B cell (primary cell): ENCODE results near the gene CRELD2. TPM values are rescaled to one million over a fixed set of nuclear protein-coding genes. Genes with fewer than 3 reads are reported as not detected.

ENCODE experiments used
- ATAC-seq: fragments of 200-7000 bp; cut with Tn5 transposase; one replicate; pipeline ENCODE4 v1.10.0; 2021; ENCODE audit warnings: low read depth, mild to moderate bottlenecking, moderate number of reproducible peaks, moderate library complexity
- CTCF ChIA-PET: fragments of 350-600 bp; sonication (Branson Sonifier 250); formaldehyde crosslinking; loops from one replicate; lab custom pipeline; 2021; ENCODE audit warnings: antibody characterized with exemption, inconsistent platforms; lab: Charles Lee
- POLR2A ChIA-PET: fragments of 350-600 bp; sonication (Branson Sonifier 250); formaldehyde crosslinking; loops from one replicate; lab custom pipeline; 2021; ENCODE audit warnings: antibody characterized with exemption; lab: Charles Lee
- DNase-seq: peaks from one replicate; pipeline ENCODE4 v3.0.0; 2013
- H2AFZ ChIP-seq: 2 replicates; pipeline ENCODE4 v1.6.1; 2012; ENCODE audit warnings: mild to moderate bottlenecking, low read depth, low read length; ENCODE audit not compliant: insufficient read depth, poor library complexity, severe bottlenecking
- H3K27ac ChIP-seq, 2 donors: 1 replicate in 1 of 2; 2 replicates in 1 of 2; pipeline ENCODE4 v1.5.1; 2012 to 2013; ENCODE audit warnings: low read length in 2 of 2, mild to moderate bottlenecking in 2 of 2, moderate library complexity in 1 of 2
- H3K27me3 ChIP-seq, 4 experiments: fragments of 200-600 bp in 1 of 4; sonication (generic) in 1 of 4; replicated peaks in 1 of 4; 1 replicate in 2 of 4; 2 replicates in 2 of 4; pipeline versions ENCODE4 v1.6.1 to v1.7.0; 2013 to 2016; ENCODE audit warnings: low read length in 3 of 4, mild to moderate bottlenecking in 2 of 4, mixed read lengths in 1 of 4, moderate library complexity in 1 of 4; ENCODE audit not compliant: insufficient read depth in 4 of 4, control insufficient read depth in 3 of 4; ENCODE audit errors: control extremely low read depth in 1 of 4
- H3K36me3 ChIP-seq, 2 experiments: replicated peaks in 1 of 2; 1 replicate in 1 of 2; 2 replicates in 1 of 2; pipeline versions ENCODE4 v1.6.1 to v1.7.1; 2013; ENCODE audit warnings: low read length in 1 of 2; ENCODE audit not compliant: insufficient read depth in 2 of 2, control insufficient read depth in 1 of 2; ENCODE audit errors: control extremely low read depth in 1 of 2, extremely low read depth in 1 of 2
- H3K4me1 ChIP-seq, 2 donors: fragments of 200-600 bp in 1 of 2; sonication (generic) in 1 of 2; 1 replicate in 1 of 2; 2 replicates in 1 of 2; pipeline versions ENCODE4 v1.5.1 to v1.6.1; 2013 to 2017; ENCODE audit warnings: low read length in 2 of 2; ENCODE audit not compliant: control insufficient read depth in 2 of 2, insufficient read depth in 2 of 2
- H3K4me2 ChIP-seq: replicated peaks from 2 replicates; pipeline ENCODE3; 2012; ENCODE audit warnings: mild to moderate bottlenecking, low read depth, low read length; ENCODE audit not compliant: poor library complexity, severe bottlenecking
- H3K4me3 ChIP-seq, 5 experiments: fragments of 200-600 bp in 1 of 5; sonication (generic) in 1 of 5; 1 replicate in 3 of 5; 2 replicates in 2 of 5; pipeline versions ENCODE4 v1.5.1 to v1.7.0; 2011 to 2016; ENCODE audit warnings: low read length in 4 of 5, mild to moderate bottlenecking in 4 of 5, low read depth in 2 of 5, control low read depth in 1 of 5, moderate library complexity in 1 of 5; ENCODE audit not compliant: insufficient read depth in 1 of 5; ENCODE audit errors: control extremely low read depth in 1 of 5, extremely low read depth in 1 of 5
- H3K79me2 ChIP-seq: fragments of 200-600 bp; sonication (generic); one replicate; pipeline ENCODE4 v1.6.0; 2016; ENCODE audit warnings: low read length; ENCODE audit not compliant: control insufficient read depth, insufficient read depth
- H3K9ac ChIP-seq: fragments of 200-600 bp; sonication (generic); 2 replicates; pipeline ENCODE4 v1.6.1; 2017; ENCODE audit warnings: mild to moderate bottlenecking, low read length, moderate library complexity
- H3K9me3 ChIP-seq, 3 donors: one replicate each; pipeline versions ENCODE4 v1.6.1 to v1.7.1; 2013; ENCODE audit warnings: low read length in 2 of 3; ENCODE audit not compliant: control insufficient read depth in 2 of 3, insufficient read depth in 1 of 3; ENCODE audit errors: control extremely low read depth in 1 of 3
- H4K20me1 ChIP-seq: 2 replicates; pipeline ENCODE4 v1.6.0; 2012; ENCODE audit warnings: mild to moderate bottlenecking, low read length; ENCODE audit not compliant: insufficient read depth, control insufficient read depth, poor library complexity, severe bottlenecking
- H3K27ac Mint-ChIP-seq: one replicate; pipeline ENCODE4 v1.8.0; 2021; ENCODE audit warnings: mixed read lengths
- H3K27me3 Mint-ChIP-seq: one replicate; pipeline ENCODE4 v1.8.0; 2021; ENCODE audit warnings: mixed read lengths
- H3K4me1 Mint-ChIP-seq: one replicate; pipeline ENCODE4 v1.8.0; 2021; ENCODE audit warnings: mixed read lengths
- H3K4me3 Mint-ChIP-seq: one replicate; pipeline ENCODE4 v1.8.0; 2021; ENCODE audit warnings: mixed read lengths
- H3K9me3 Mint-ChIP-seq: one replicate; pipeline ENCODE4 v1.8.0; 2022; ENCODE audit warnings: mixed read lengths; ENCODE audit not compliant: insufficient read depth
- CTCF ChIP-seq: fragments of 200-600 bp; IDR thresholded peaks from one replicate; pipeline ENCODE4 v1.8.0; 2022; ENCODE audit warnings: antibody characterized with exemption, mild to moderate bottlenecking
- EZH2 ChIP-seq: IDR thresholded peaks from 2 replicates; pipeline ENCODE4 v1.6.1; 2012; ENCODE audit warnings: borderline replicate concordance, low read depth, mild to moderate bottlenecking, moderate library complexity, low read length; ENCODE audit not compliant: insufficient read depth, poor library complexity, severe bottlenecking
- WGBS: methylation state at CpG from one replicate; pipeline ENCODE4 v1.1.5; 2013; ENCODE audit warnings: missing lambda C conversion rate; ENCODE audit not compliant: insufficient coverage; 5-methylcytosine and 5-hydroxymethylcytosine counted together
- intact Hi-C: fragments of 100-400 bp; cut with micrococcal nuclease; formaldehyde crosslinking; loops from one replicate; pipeline ENCODE4 v1.10.0; 2022
- polyA plus RNA-seq: library from polyadenylated mRNA; depleted of rRNA; stranded (reverse); fragments of >200 nt; gene quantifications from 2 replicates; pipeline ENCODE4 v1.2.3, GENCODE V29; 2012
- total RNA-seq, 2 donors: library from RNA; stranded (reverse); fragments of 120-200 nt in 1 of 2; gene quantifications; 1 replicate in 1 of 2; 2 replicates in 1 of 2; pipeline versions ENCODE4 v1.2.3 to v1.2.4, GENCODE V29; 2013 to 2022

CRELD2 gene
- total and polyA plus RNA-seq, 2 donors (not counting 1 experiment from before 2014, with no cell fraction given) = 35.9 to 41.9 TPM

- DNase-seq (no peak), ATAC-seq (no peak)
- no peak overlapping the region for H3K27ac ChIP-seq
- Mint-ChIP-seq H3K4me1 (peaks cover 22% of the 10 kb centered on the region), H3K27ac (no peak overlapping the region), H3K27me3 (no peaks in the 10 kb centered on the region), H3K9me3 (no peaks in the 10 kb centered on the region), H3K4me3 (no peak overlapping the region)
- H3K36me3 ChIP-seq = peaks cover 8 to 17% of the 10 kb centered on the region in 2 experiments
- WGBS = 100% methylated on average over 9 of the region's 9 CpGs
- CTCF ChIA-PET = no interaction called here
- peaks cover 49% of the 10 kb centered on the region for H4K20me1 ChIP-seq
- H3K79me2 ChIP-seq = peaks cover 92% of the 10 kb centered on the region
- intact Hi-C loops = no loop called here
- H3K4me3 ChIP-seq = no peak overlapping the region
- H3K9me3 ChIP-seq = peaks cover 0 to 8% (median 0%) of the 10 kb centered on the region in 3 donors
- no peak overlapping the region for H3K9ac ChIP-seq
- H3K27me3 ChIP-seq = no peaks in the 10 kb centered on the region
- TF ChIP-seq EZH2 = no peak
- no peak for TF ChIP-seq CTCF
- H3K4me2 ChIP-seq = no peak overlapping the region
- no peak overlapping the region for H2AFZ ChIP-seq
- POLR2A ChIA-PET = interaction anchor here (0.6 kb wide), 1 partner anchor 18 kb away, joined by 9 read pairs; no protein-coding TSS in a partner anchor
- peaks cover 4 to 7% of the 10 kb centered on the region in 2 donors for H3K4me1 ChIP-seq
Measured at GRCh38 chr22:49879871-49880270, 38.6 kb upstream of the CRELD2 start.

DNA sequence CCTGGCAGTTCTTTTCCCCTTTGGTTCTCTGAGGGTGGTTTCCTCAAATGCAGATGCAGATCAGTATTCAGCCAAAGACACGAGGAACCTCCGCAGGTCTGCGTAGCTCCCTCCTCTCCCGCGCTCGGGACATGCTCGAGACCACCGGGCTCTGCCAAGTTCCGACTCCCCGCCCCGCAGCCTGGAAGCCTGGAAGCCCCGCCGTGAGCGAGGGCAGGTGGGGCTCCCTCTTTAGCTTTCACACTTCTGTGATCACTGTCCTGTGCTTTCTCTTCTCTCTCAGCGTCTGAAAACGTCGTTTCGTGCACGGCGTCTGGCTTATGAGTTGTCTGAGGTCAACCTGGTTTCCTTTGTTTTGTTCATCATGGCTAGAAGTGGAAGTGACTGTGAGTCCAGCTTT lies 38.2 kb upstream of the CRELD2 start:
- Histone ChIP-seq H3K4me1 (peaks cover 4 to 7% of the 10 kb centered on the region in 2 donors), H3K4me3 (no peak overlapping the region), H4K20me1 (peaks cover 50% of the 10 kb centered on the region), H3K36me3 (peaks cover 8 to 21% of the 10 kb centered on the region in 2 experiments), H3K79me2 (peaks cover 91% of the 10 kb centered on the region), H3K27me3 (no peaks in the 10 kb centered on the region), H3K9me3 (peaks cover 0 to 8% (median 0%) of the 10 kb centered on the region in 3 donors), H3K9ac (no peak overlapping the region), H3K27ac (no peak overlapping the region), H3K4me2 (peak overlapping the region; percentile 36), H2AFZ (no peak overlapping the region)
- ChIA-PET POLR2A (no interaction called here), CTCF (no interaction called here)
- ATAC-seq = no peak
- 81% methylated on average over 14 of the region's 20 CpGs for WGBS
- intact Hi-C loops = no loop called here
- Mint-ChIP-seq H3K4me1 (peaks cover 21% of the 10 kb centered on the region), H3K9me3 (no peaks in the 10 kb centered on the region), H3K27me3 (no peaks in the 10 kb centered on the region), H3K27ac (no peak overlapping the region), H3K4me3 (no peak overlapping the region)
- no peak for TF ChIP-seq EZH2
- TF ChIP-seq CTCF = no peak
- no peak for DNase-seq
